ENCODE results near the gene USP48.

- no peak for TF ChIP-seq ZNF275 (CRISPR knock-in tag; IDR thresholded peaks at IDR 0.05; ENCODE audit: borderline replicate concordance)
- TF ChIP-seq RFX5 (IDR thresholded peaks at IDR 0.05; ENCODE audit: low read depth, low read length): no peak
- TF ChIP-seq ZNF546 (CRISPR knock-in tag; conservative IDR thresholded peaks at IDR 0.05): no peak
- no peak for TF ChIP-seq MIER3 (CRISPR knock-in tag; IDR thresholded peaks at IDR 0.05; ENCODE audit: borderline replicate concordance)
- TF ChIP-seq ZNF589 (CRISPR knock-in tag; conservative IDR thresholded peaks at IDR 0.05): no peak
- no peak for TF ChIP-seq ZBTB37 (CRISPR knock-in tag; IDR thresholded peaks at IDR 0.05)
Measured at GRCh38 chr1:21831454-21831970, 48.6 kb upstream of the USP48 start.
